Measurements from ENCODE around the gene MAP2. TPM values are rescaled to one million over a fixed set of nuclear protein-coding genes. Genes with fewer than 3 reads are reported as not detected.

Gene MAP2
- total and polyA plus RNA-seq, 2 donors (not counting 1 experiment from before 2014, with no cell fraction given) = 51.0 to 60.1 TPM

- Histone ChIP-seq H3K27me3 (ENCODE audit: control insufficient read depth, insufficient read depth, low read length) (no peaks in the 10 kb centered on the region), H3K4me3 (replicated peaks in 1 of 4; ENCODE audit: control extremely low read depth in 1 of 4, insufficient read depth in 1 of 4, low read depth in 3 of 4, low read length in 4 of 4) (no peak overlapping the region), H3K36me3 (ENCODE audit: control insufficient read depth, insufficient read depth, low read length) (no peaks in the 10 kb centered on the region), H3K4me1 (ENCODE audit: control insufficient read depth, extremely low read depth, insufficient read depth, low read length) (peaks cover 5% of the 10 kb centered on the region), H3K4me2 (ENCODE audit: extremely low read depth, insufficient read depth, low read length) (no peak overlapping the region), H3K9ac (ENCODE audit: insufficient read depth, low read length) (no peak overlapping the region), H3K79me2 (ENCODE audit: control insufficient read depth, insufficient read depth, low read length) (no peaks in the 10 kb centered on the region), H2AFZ (ENCODE audit: low read length) (no peak overlapping the region), H3K9me3 (ENCODE audit: control insufficient read depth, insufficient read depth, low read depth, low read length) (no peaks in the 10 kb centered on the region), H3K27ac (ENCODE audit: insufficient read depth, low read length) (no peak overlapping the region), H4K20me1 (ENCODE audit: control insufficient read depth, extremely low read depth, insufficient read depth, low read length) (no peaks in the 10 kb centered on the region)
- DNase-seq (ENCODE audit: low read depth in 2 of 2) = no peak
- no peak for TF ChIP-seq EZH2 (IDR thresholded peaks at IDR 0.05; ENCODE audit: low read length, missing control alignments)
- TF ChIP-seq CTCF (conservative IDR thresholded peaks at IDR 0.05 in 1 of 2, IDR thresholded peaks at IDR 0.05 in 1 of 2; ENCODE audit: low read depth in 1 of 2, low read length in 2 of 2) = no peak
These were observed 42.8 kb upstream of the MAP2 start for GRCh38 chr2:209381091-209381490.

GRCh38 chr2:209382775-209383174 lies 41.1 kb upstream of the MAP2 start:
- Histone ChIP-seq H3K4me2 (ENCODE audit: extremely low read depth, insufficient read depth, low read length) (no peak overlapping the region), H3K9ac (ENCODE audit: insufficient read depth, low read length) (no peak overlapping the region), H3K27ac (ENCODE audit: insufficient read depth, low read length) (no peak overlapping the region)

GRCh38 chr2:209383212-209383611 lies 40.6 kb upstream of the MAP2 start:
- TF ChIP-seq EZH2 (IDR thresholded peaks at IDR 0.05; ENCODE audit: low read length, missing control alignments) (no peak), CTCF (conservative IDR thresholded peaks at IDR 0.05 in 1 of 2, IDR thresholded peaks at IDR 0.05 in 1 of 2; ENCODE audit: low read depth in 1 of 2, low read length in 2 of 2) (no peak)
- Histone ChIP-seq H4K20me1 (ENCODE audit: control insufficient read depth, extremely low read depth, insufficient read depth, low read length) (no peaks in the 10 kb centered on the region), H3K4me2 (ENCODE audit: extremely low read depth, insufficient read depth, low read length) (no peak overlapping the region), H3K36me3 (ENCODE audit: control insufficient read depth, insufficient read depth, low read length) (no peaks in the 10 kb centered on the region), H3K9ac (ENCODE audit: insufficient read depth, low read length) (no peak overlapping the region), H3K27me3 (ENCODE audit: control insufficient read depth, insufficient read depth, low read length) (no peaks in the 10 kb centered on the region), H3K4me1 (ENCODE audit: control insufficient read depth, extremely low read depth, insufficient read depth, low read length) (peaks cover 5% of the 10 kb centered on the region), H3K27ac (ENCODE audit: insufficient read depth, low read length) (no peak overlapping the region), H3K79me2 (ENCODE audit: control insufficient read depth, insufficient read depth, low read length) (no peaks in the 10 kb centered on the region), H3K4me3 (replicated peaks in 1 of 4; ENCODE audit: control extremely low read depth in 1 of 4, insufficient read depth in 1 of 4, low read depth in 3 of 4, low read length in 4 of 4) (no peak overlapping the region), H3K9me3 (ENCODE audit: control insufficient read depth, insufficient read depth, low read depth, low read length) (no peaks in the 10 kb centered on the region), H2AFZ (ENCODE audit: low read length) (no peak overlapping the region)
- peak; percentile 85 to 91 for DNase-seq (ENCODE audit: low read depth in 2 of 2)

More at GRCh38 chr2:209382775-209383174, 41.1 kb upstream of the MAP2 start:
- Histone ChIP-seq H2AFZ (ENCODE audit: low read length) (no peak overlapping the region), H3K27me3 (ENCODE audit: control insufficient read depth, insufficient read depth, low read length) (no peaks in the 10 kb centered on the region), H3K9me3 (ENCODE audit: control insufficient read depth, insufficient read depth, low read depth, low read length) (no peaks in the 10 kb centered on the region), H3K36me3 (ENCODE audit: control insufficient read depth, insufficient read depth, low read length) (no peaks in the 10 kb centered on the region), H3K4me3 (replicated peaks in 1 of 4; ENCODE audit: control extremely low read depth in 1 of 4, insufficient read depth in 1 of 4, low read depth in 3 of 4, low read length in 4 of 4) (no peak overlapping the region), H3K4me1 (ENCODE audit: control insufficient read depth, extremely low read depth, insufficient read depth, low read length) (peaks cover 5% of the 10 kb centered on the region), H4K20me1 (ENCODE audit: control insufficient read depth, extremely low read depth, insufficient read depth, low read length) (no peaks in the 10 kb centered on the region), H3K79me2 (ENCODE audit: control insufficient read depth, insufficient read depth, low read length) (no peaks in the 10 kb centered on the region)
- TF ChIP-seq CTCF (conservative IDR thresholded peaks at IDR 0.05 in 1 of 2, IDR thresholded peaks at IDR 0.05 in 1 of 2; ENCODE audit: low read depth in 1 of 2, low read length in 2 of 2) (no peak), EZH2 (IDR thresholded peaks at IDR 0.05; ENCODE audit: low read length, missing control alignments) (no peak)
- DNase-seq (ENCODE audit: low read depth in 2 of 2) = no peak
